Neuronal stem cell (in vitro differentiated cells): Measurements from ENCODE around the gene ANXA10.
"Not testable (repeated sequence)": the region's sequence is repeated elsewhere in the genome, so short reads cannot be mapped to it uniquely, and the experiment has no call there.

Source experiments
- DNase-seq: peaks from one replicate; pipeline ENCODE4 v3.0.0-alpha.2; 2013; ENCODE audit warnings: low spot score
- H2AFZ ChIP-seq: one replicate; pipeline ENCODE4 v1.6.1; 2013; ENCODE audit warnings: mild to moderate bottlenecking, low read length, inconsistent platforms
- H2AK5ac ChIP-seq: 2 replicates; pipeline ENCODE4 v1.6.1; 2013; ENCODE audit warnings: low read depth, mild to moderate bottlenecking, inconsistent platforms, low read length, moderate library complexity, mixed read lengths
- H2BK120ac ChIP-seq: 2 replicates; pipeline ENCODE4 v1.6.1; 2013; ENCODE audit warnings: low read depth, mild to moderate bottlenecking, inconsistent platforms, low read length, moderate library complexity, mixed read lengths
- H2BK12ac ChIP-seq: one replicate; pipeline ENCODE4 v1.6.1; 2013; ENCODE audit warnings: low read length, inconsistent platforms
- H2BK15ac ChIP-seq: 2 replicates; pipeline ENCODE4 v1.6.1; 2013; ENCODE audit warnings: mild to moderate bottlenecking, low read length, inconsistent platforms, mixed read lengths
- H2BK5ac ChIP-seq: one replicate; pipeline ENCODE4 v1.6.1; 2013; ENCODE audit warnings: inconsistent platforms, mild to moderate bottlenecking, low read length, moderate library complexity
- H3K14ac ChIP-seq: one replicate; pipeline ENCODE4 v1.6.1; 2013; ENCODE audit warnings: low read length, inconsistent platforms
- H3K18ac ChIP-seq: 2 replicates; pipeline ENCODE4 v1.6.1; 2013; ENCODE audit warnings: low read length, inconsistent platforms
- H3K23ac ChIP-seq: 2 replicates; pipeline ENCODE4 v1.6.1; 2013; ENCODE audit warnings: low read depth, mild to moderate bottlenecking, mixed read lengths, low read length, inconsistent platforms; ENCODE audit not compliant: poor library complexity
- H3K27ac ChIP-seq: replicated peaks from 3 replicates; pipeline ENCODE4 v1.5.1; 2013; ENCODE audit warnings: low read length, inconsistent platforms
- H3K27me3 ChIP-seq, 3 experiments: 2 replicates each; pipeline ENCODE4 v1.6.1; 2013; ENCODE audit warnings: low read length in 3 of 3, mild to moderate bottlenecking in 2 of 3, inconsistent platforms in 1 of 3, low read depth in 1 of 3, mixed read lengths in 1 of 3, moderate library complexity in 1 of 3; ENCODE audit not compliant: control insufficient read depth in 3 of 3, insufficient read depth in 3 of 3
- H3K36me3 ChIP-seq, 2 donors: replicated peaks in 1 of 2; 2 replicates each; pipeline ENCODE4 v1.6.1; 2013; ENCODE audit warnings: low read length in 2 of 2; ENCODE audit not compliant: control insufficient read depth in 2 of 2, insufficient read depth in 2 of 2
- H3K4ac ChIP-seq: 2 replicates; pipeline ENCODE4 v1.6.1; 2013; ENCODE audit warnings: inconsistent platforms, mild to moderate bottlenecking, low read length, moderate library complexity
- H3K4me1 ChIP-seq, 2 donors: 1 replicate in 1 of 2; 2 replicates in 1 of 2; pipeline ENCODE4 v1.6.1; 2013; ENCODE audit warnings: low read length in 2 of 2, low read depth in 1 of 2; ENCODE audit not compliant: control insufficient read depth in 2 of 2, insufficient read depth in 1 of 2
- H3K4me2 ChIP-seq: one replicate; pipeline ENCODE4 v1.6.1; 2013; ENCODE audit warnings: mild to moderate bottlenecking, low read length, inconsistent platforms; ENCODE audit not compliant: insufficient read depth, poor library complexity, severe bottlenecking
- H3K4me3 ChIP-seq, 2 donors: 2 replicates each; pipeline ENCODE4 v1.5.1; 2013; ENCODE audit warnings: low read length in 2 of 2, mild to moderate bottlenecking in 2 of 2, inconsistent platforms in 1 of 2, moderate library complexity in 1 of 2
- H3K79me1 ChIP-seq: one replicate; pipeline ENCODE4 v1.6.1; 2013; ENCODE audit warnings: low read depth, mild to moderate bottlenecking, inconsistent platforms, low read length, moderate library complexity
- H3K9ac ChIP-seq: one replicate; pipeline ENCODE4 v1.6.1; 2013; ENCODE audit warnings: mild to moderate bottlenecking, low read depth, low read length, inconsistent platforms; ENCODE audit not compliant: poor library complexity
- H3K9me3 ChIP-seq, 2 donors: replicated peaks in 1 of 2; 2 replicates each; pipeline versions ENCODE3 to v1.6.1; 2013; ENCODE audit warnings: low read length in 2 of 2, mild to moderate bottlenecking in 2 of 2, inconsistent platforms in 1 of 2, low read depth in 1 of 2, mixed read lengths in 1 of 2, moderate library complexity in 1 of 2; ENCODE audit not compliant: control insufficient read depth in 2 of 2, insufficient read depth in 1 of 2
- H4K8ac ChIP-seq: one replicate; pipeline ENCODE4 v1.6.1; 2013; ENCODE audit warnings: low read depth, mild to moderate bottlenecking, inconsistent platforms, low read length, moderate library complexity
- H4K91ac ChIP-seq: one replicate; pipeline ENCODE4 v1.6.1; 2013; ENCODE audit warnings: low read length, low read depth, mild to moderate bottlenecking, inconsistent platforms; ENCODE audit not compliant: poor library complexity
- WGBS, 2 donors: extraction: QIAGEN DNeasy Blood & Tissue Kit; methylation state at CpG; one replicate each; pipeline ENCODE4 v1.1.7; 2013; ENCODE audit warnings: missing lambda C conversion rate in 2 of 2, mixed read lengths in 1 of 2; ENCODE audit not compliant: insufficient read length in 2 of 2, insufficient replicate concordance in 1 of 2; ENCODE audit errors: extremely low coverage in 2 of 2; 5-methylcytosine and 5-hydroxymethylcytosine counted together

The ANXA10 gene

GRCh38 chr4:168134651-168135050 lies 42.3 kb downstream of the ANXA10 start:
- no peak for DNase-seq
- Histone ChIP-seq H3K4me2 (no peak overlapping the region), H2BK5ac (no peak overlapping the region), H4K91ac (no peak overlapping the region), H3K23ac (no peak overlapping the region), H3K9me3 (no peaks in the 10 kb centered on the region), H3K18ac (no peak overlapping the region), H3K14ac (no peak overlapping the region), H3K4me1 (no peaks in the 10 kb centered on the region), H3K27me3 (no peaks in the 10 kb centered on the region), H3K27ac (no peak overlapping the region), H3K79me1 (no peaks in the 10 kb centered on the region), H3K4me3 (no peak overlapping the region), H2AK5ac (no peak overlapping the region), H3K9ac (no peak overlapping the region), H2AFZ (no peak overlapping the region), H3K4ac (no peak overlapping the region), H4K8ac (no peak overlapping the region), H3K36me3 (no peaks in the 10 kb centered on the region), H2BK12ac (no peak overlapping the region), H2BK120ac (no peak overlapping the region), H2BK15ac (no peak overlapping the region)

GRCh38 chr4:168135860-168136259 lies 43.5 kb downstream of the ANXA10 start:
- H3K23ac ChIP-seq, DNase-seq, H3K27me3 ChIP-seq, H2BK12ac ChIP-seq, H2AFZ ChIP-seq, H4K8ac ChIP-seq, H2BK5ac ChIP-seq, H3K27ac ChIP-seq, H3K36me3 ChIP-seq, H2BK120ac ChIP-seq, H3K9ac ChIP-seq, H3K18ac ChIP-seq, H3K9me3 ChIP-seq, H2AK5ac ChIP-seq, H3K4me2 ChIP-seq, H3K4ac ChIP-seq, H4K91ac ChIP-seq, H3K4me3 ChIP-seq, H2BK15ac ChIP-seq, H3K14ac ChIP-seq, H3K4me1 ChIP-seq, H3K79me1 ChIP-seq: not testable (repeated sequence)
- no CpG with 5 or more reads among the region's 1 CpG for WGBS, 2 donors

GRCh38 chr4:168137695-168138094 lies 45.4 kb downstream of the ANXA10 start:
- H3K18ac ChIP-seq, H3K9me3 ChIP-seq, H3K14ac ChIP-seq, H3K4me2 ChIP-seq, H2AFZ ChIP-seq, H3K27me3 ChIP-seq, H3K79me1 ChIP-seq, H3K23ac ChIP-seq, H2BK120ac ChIP-seq, H3K4me1 ChIP-seq, H2AK5ac ChIP-seq, H3K36me3 ChIP-seq, H3K4ac ChIP-seq, H3K27ac ChIP-seq, H3K9ac ChIP-seq, H2BK5ac ChIP-seq, H2BK12ac ChIP-seq, H4K8ac ChIP-seq, DNase-seq, H3K4me3 ChIP-seq, H2BK15ac ChIP-seq, H4K91ac ChIP-seq: not testable (repeated sequence)
- WGBS, 2 donors, result no CpG with 5 or more reads among the region's 2 CpGs

- no peak overlapping the region for H3K4me3 ChIP-seq
- no peaks in the 10 kb centered on the region for H3K9me3 ChIP-seq
- H3K9ac ChIP-seq, result no peak overlapping the region
- H3K27me3 ChIP-seq, result no peaks in the 10 kb centered on the region
- WGBS, 2 donors, result no CpG with 5 or more reads among the region's 3 CpGs
- H2BK15ac ChIP-seq, result no peak overlapping the region
- no peak overlapping the region for H4K8ac ChIP-seq
- no peak for DNase-seq
- no peak overlapping the region for H3K4me2 ChIP-seq
- H3K18ac ChIP-seq, result no peak overlapping the region
- H2BK120ac ChIP-seq, result no peak overlapping the region
- no peaks in the 10 kb centered on the region for H3K79me1 ChIP-seq
- no peak overlapping the region for H3K4ac ChIP-seq
- H2AK5ac ChIP-seq, result no peak overlapping the region
- H3K14ac ChIP-seq, result no peak overlapping the region
- H3K23ac ChIP-seq, result no peak overlapping the region
- H3K4me1 ChIP-seq, result no peaks in the 10 kb centered on the region
- H3K27ac ChIP-seq, result no peak overlapping the region
- H3K36me3 ChIP-seq, result no peaks in the 10 kb centered on the region
- H2AFZ ChIP-seq, result no peak overlapping the region
- no peak overlapping the region for H2BK5ac ChIP-seq
- no peak overlapping the region for H4K91ac ChIP-seq
- H2BK12ac ChIP-seq, result no peak overlapping the region
Measured at GRCh38 chr4:168138143-168138542, 45.8 kb downstream of the ANXA10 start.
